ENCODE measurements around the gene CNDP2. TPM values are rescaled to one million over a fixed set of nuclear protein-coding genes. Genes with fewer than 3 reads are reported as not detected.
"Not testable (repeated sequence)": the region's sequence is repeated elsewhere in the genome, so short reads cannot be mapped to it uniquely, and the experiment has no call there.

Gene CNDP2
- total and polyA plus RNA-seq, 2 donors (not counting 1 experiment from before 2014, with no cell fraction given), result 121 to 182 TPM

- Histone ChIP-seq H3K27me3 (replicated peaks in 1 of 4; ENCODE audit: control extremely low read depth in 1 of 4, control insufficient read depth in 3 of 4, insufficient read depth in 4 of 4, low read length in 3 of 4) (no peaks in the 10 kb centered on the region), H3K79me2 (ENCODE audit: control insufficient read depth, insufficient read depth, low read length) (no peaks in the 10 kb centered on the region), H2AFZ (ENCODE audit: insufficient read depth, low read depth, low read length, poor library complexity, severe bottlenecking) (no peak overlapping the region), H3K27ac (ENCODE audit: low read length in 2 of 2) (no peak overlapping the region), H3K4me1 (ENCODE audit: control insufficient read depth in 2 of 2, insufficient read depth in 2 of 2, low read length in 2 of 2) (no peaks in the 10 kb centered on the region), H3K4me2 (replicated peaks; ENCODE audit: low read depth, low read length, poor library complexity, severe bottlenecking) (no peak overlapping the region), H3K9ac (ENCODE audit: low read length) (no peak overlapping the region), H3K36me3 (replicated peaks in 1 of 2; ENCODE audit: control extremely low read depth in 1 of 2, control insufficient read depth in 1 of 2, extremely low read depth in 1 of 2, insufficient read depth in 2 of 2, low read length in 1 of 2) (peaks cover 1 to 44% of the 10 kb centered on the region in 2 experiments), H4K20me1 (ENCODE audit: control insufficient read depth, insufficient read depth, low read length, poor library complexity, severe bottlenecking) (no peaks in the 10 kb centered on the region), H3K9me3 (ENCODE audit: control extremely low read depth in 1 of 3, control insufficient read depth in 2 of 3, insufficient read depth in 1 of 3, low read length in 2 of 3) (no peaks in the 10 kb centered on the region), H3K4me3 (ENCODE audit: control extremely low read depth in 1 of 5, extremely low read depth in 1 of 5, insufficient read depth in 1 of 5, low read depth in 2 of 5, low read length in 4 of 5) (no peak overlapping the region)
- H3K27me3 Mint-ChIP-seq, result no peaks in the 10 kb centered on the region
- H3K9me3 Mint-ChIP-seq (ENCODE audit: insufficient read depth), result no peaks in the 10 kb centered on the region
- ATAC-seq (ENCODE audit: low read depth), result no peak
- CTCF ChIA-PET, result interaction anchor here (1.7 kb wide), 1 partner anchor 29 kb away, joined by 5 read pairs; no protein-coding TSS in a partner anchor
- POLR2A ChIA-PET, result no interaction called here
- DNase-seq, result no peak
- WGBS (ENCODE audit: insufficient coverage), result 98% methylated on average over 22 of the region's 23 CpGs
- H3K27ac Mint-ChIP-seq, result no peak overlapping the region
- intact Hi-C loops (cut with micrococcal nuclease), result no loop called here
- H3K4me1 Mint-ChIP-seq, result no peaks in the 10 kb centered on the region
- no peak overlapping the region for H3K4me3 Mint-ChIP-seq
- TF ChIP-seq CTCF (IDR thresholded peaks at IDR 0.05), result no peak
- TF ChIP-seq EZH2 (IDR thresholded peaks at IDR 0.05; ENCODE audit: borderline replicate concordance, insufficient read depth, low read depth, low read length, poor library complexity, severe bottlenecking), result no peak
These were observed 26.7 kb downstream of the CNDP2 start for GRCh38 chr18:74522635-74523548.

- Mint-ChIP-seq H3K4me3 (no peak overlapping the region), H3K9me3 (ENCODE audit: insufficient read depth) (no peaks in the 10 kb centered on the region), H3K4me1 (no peaks in the 10 kb centered on the region), H3K27ac (no peak overlapping the region), H3K27me3 (no peaks in the 10 kb centered on the region)
- Histone ChIP-seq H3K9ac (ENCODE audit: low read length) (no peak overlapping the region), H3K27me3 (replicated peaks in 1 of 4; ENCODE audit: control extremely low read depth in 1 of 4, control insufficient read depth in 3 of 4, insufficient read depth in 4 of 4, low read length in 3 of 4) (no peaks in the 10 kb centered on the region), H3K9me3 (ENCODE audit: control extremely low read depth in 1 of 3, control insufficient read depth in 2 of 3, insufficient read depth in 1 of 3, low read length in 2 of 3) (no peaks in the 10 kb centered on the region), H2AFZ (ENCODE audit: insufficient read depth, low read depth, low read length, poor library complexity, severe bottlenecking) (no peak overlapping the region), H3K79me2 (ENCODE audit: control insufficient read depth, insufficient read depth, low read length) (no peaks in the 10 kb centered on the region), H3K4me3 (ENCODE audit: control extremely low read depth in 1 of 5, extremely low read depth in 1 of 5, insufficient read depth in 1 of 5, low read depth in 2 of 5, low read length in 4 of 5) (no peak overlapping the region), H4K20me1 (ENCODE audit: control insufficient read depth, insufficient read depth, low read length, poor library complexity, severe bottlenecking) (no peaks in the 10 kb centered on the region), H3K27ac (ENCODE audit: low read length in 2 of 2) (no peak overlapping the region), H3K4me2 (replicated peaks; ENCODE audit: low read depth, low read length, poor library complexity, severe bottlenecking) (no peak overlapping the region), H3K4me1 (ENCODE audit: control insufficient read depth in 2 of 2, insufficient read depth in 2 of 2, low read length in 2 of 2) (no peaks in the 10 kb centered on the region), H3K36me3 (replicated peaks in 1 of 2; ENCODE audit: control extremely low read depth in 1 of 2, control insufficient read depth in 1 of 2, extremely low read depth in 1 of 2, insufficient read depth in 2 of 2, low read length in 1 of 2) (peaks cover 0 to 34% of the 10 kb centered on the region in 2 experiments)
- DNase-seq (no peak), ATAC-seq (ENCODE audit: low read depth) (no peak)
- intact Hi-C loops (cut with micrococcal nuclease), result no loop called here
- WGBS (ENCODE audit: insufficient coverage), result 14% methylated on average over 1 of the region's 5 CpGs
- TF ChIP-seq CTCF (IDR thresholded peaks at IDR 0.05), result no peak
- TF ChIP-seq EZH2 (IDR thresholded peaks at IDR 0.05; ENCODE audit: borderline replicate concordance, insufficient read depth, low read depth, low read length, poor library complexity, severe bottlenecking), result no peak
- ChIA-PET POLR2A (no interaction called here), CTCF (no interaction called here)
These were observed 27.9 kb downstream of the CNDP2 start for GRCh38 chr18:74524097-74524496.

DNA sequence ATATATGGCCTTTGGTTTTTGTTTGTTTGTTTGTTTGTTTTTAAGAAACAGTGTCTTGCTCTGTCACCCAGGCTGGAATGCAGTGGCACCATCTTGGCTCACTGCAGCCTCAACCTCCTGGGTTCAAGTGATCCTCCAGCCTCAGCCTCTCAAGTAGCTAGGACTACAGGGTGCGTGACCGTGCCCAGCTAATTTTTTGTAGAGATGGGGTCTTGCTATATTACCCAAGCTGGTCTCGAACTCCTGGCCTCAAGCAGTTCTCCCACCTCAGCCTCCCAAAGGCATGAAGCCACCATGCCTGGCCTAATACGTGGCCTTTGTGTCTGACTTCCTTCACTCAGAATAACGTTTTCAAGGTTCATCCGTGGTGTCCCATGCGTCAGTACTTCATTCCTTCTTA, 28.8 kb downstream of the CNDP2 start:
- H3K27ac Mint-ChIP-seq; H2AFZ ChIP-seq (ENCODE audit: insufficient read depth, low read depth, low read length, poor library complexity, severe bottlenecking); H3K9ac ChIP-seq (ENCODE audit: low read length); intact Hi-C loops (cut with micrococcal nuclease); H3K4me1 Mint-ChIP-seq; DNase-seq; H3K4me3 ChIP-seq (ENCODE audit: control extremely low read depth in 1 of 5, extremely low read depth in 1 of 5, insufficient read depth in 1 of 5, low read depth in 2 of 5, low read length in 4 of 5); H3K27me3 ChIP-seq (replicated peaks in 1 of 4; ENCODE audit: control extremely low read depth in 1 of 4, control insufficient read depth in 3 of 4, insufficient read depth in 4 of 4, low read length in 3 of 4); H4K20me1 ChIP-seq (ENCODE audit: control insufficient read depth, insufficient read depth, low read length, poor library complexity, severe bottlenecking); H3K9me3 Mint-ChIP-seq (ENCODE audit: insufficient read depth); POLR2A ChIA-PET; H3K27me3 Mint-ChIP-seq; CTCF ChIA-PET; ATAC-seq (ENCODE audit: low read depth); H3K79me2 ChIP-seq (ENCODE audit: control insufficient read depth, insufficient read depth, low read length); H3K4me2 ChIP-seq (replicated peaks; ENCODE audit: low read depth, low read length, poor library complexity, severe bottlenecking); H3K9me3 ChIP-seq (ENCODE audit: control extremely low read depth in 1 of 3, control insufficient read depth in 2 of 3, insufficient read depth in 1 of 3, low read length in 2 of 3); H3K27ac ChIP-seq (ENCODE audit: low read length in 2 of 2); H3K4me3 Mint-ChIP-seq; H3K4me1 ChIP-seq (ENCODE audit: control insufficient read depth in 2 of 2, insufficient read depth in 2 of 2, low read length in 2 of 2): not testable (repeated sequence)
- H3K36me3 ChIP-seq (replicated peaks in 1 of 2; ENCODE audit: control extremely low read depth in 1 of 2, control insufficient read depth in 1 of 2, extremely low read depth in 1 of 2, insufficient read depth in 2 of 2, low read length in 1 of 2), result peaks cover 0 to 25% of the 10 kb centered on the region in 2 experiments
- 94% methylated on average over 3 of the region's 7 CpGs for WGBS (ENCODE audit: insufficient coverage)

Measured in B cell (primary cell).